NB4 (cell line): ENCODE data around the gene IQCH.

Source experiments
- DNase-seq: peaks from one replicate; pipeline ENCODE4 v3.0.0; 2010; ENCODE audit warnings: low read depth
- H3K4me3 ChIP-seq: one replicate; pipeline ENCODE4 v1.5.1; 2011; ENCODE audit warnings: mild to moderate bottlenecking, low read depth, low read length, moderate library complexity
- MYC ChIP-seq: IDR thresholded peaks from 2 replicates; pipeline ENCODE4 v1.6.1; 2011; ENCODE audit warnings: low read depth, low read length
- POLR2A ChIP-seq: IDR thresholded peaks from 2 replicates; pipeline ENCODE4 v1.6.1; 2011; ENCODE audit warnings: mild to moderate bottlenecking; ENCODE audit not compliant: insufficient read length; ENCODE audit errors: extremely low read depth
- TF ChIP-seq, protein P1 (sequence below): IDR thresholded peaks from one replicate; pipeline ENCODE4 v1.5.1; 2012; ENCODE audit warnings: low read depth, low read length
- TF ChIP-seq, protein P2 (sequence below): IDR thresholded peaks from 2 replicates; pipeline ENCODE4 v1.6.1; 2011; ENCODE audit warnings: low read depth, low read length

Gene IQCH

DNA sequence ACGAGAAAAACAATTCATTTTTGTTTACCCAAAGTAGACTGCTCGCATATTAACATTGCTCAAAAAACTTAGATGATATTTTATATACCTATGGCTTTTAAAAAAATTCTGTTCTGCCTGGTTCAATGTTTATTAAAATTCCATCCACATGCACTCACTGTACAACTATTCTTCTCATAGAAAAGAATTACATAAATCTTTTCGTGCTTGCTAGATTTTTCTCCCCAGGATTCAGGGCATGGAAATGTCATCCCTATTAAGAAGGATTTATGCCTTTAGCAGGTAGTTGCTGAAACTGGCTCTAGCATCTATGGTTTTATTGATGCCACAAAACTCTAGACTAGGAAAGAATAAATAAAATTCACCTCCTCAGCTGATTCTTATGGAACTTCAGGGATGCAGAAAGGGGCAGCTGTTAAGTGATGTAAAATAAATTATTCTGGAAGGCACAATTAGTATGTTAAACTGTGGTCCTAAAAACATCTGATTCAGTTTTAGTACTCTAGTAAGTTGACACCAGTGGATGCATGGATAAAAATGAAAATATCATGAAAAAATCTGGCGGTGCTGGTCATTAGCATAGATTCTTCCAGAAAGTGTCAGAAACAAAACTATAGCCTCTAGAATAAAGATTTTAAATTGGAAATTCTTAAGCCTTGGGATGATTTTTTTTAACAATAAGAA lies 41.8 kb upstream of the IQCH start:
- TF ChIP-seq POLR2A (no peak), MYC (no peak)
- TF ChIP-seq, protein P1, sequence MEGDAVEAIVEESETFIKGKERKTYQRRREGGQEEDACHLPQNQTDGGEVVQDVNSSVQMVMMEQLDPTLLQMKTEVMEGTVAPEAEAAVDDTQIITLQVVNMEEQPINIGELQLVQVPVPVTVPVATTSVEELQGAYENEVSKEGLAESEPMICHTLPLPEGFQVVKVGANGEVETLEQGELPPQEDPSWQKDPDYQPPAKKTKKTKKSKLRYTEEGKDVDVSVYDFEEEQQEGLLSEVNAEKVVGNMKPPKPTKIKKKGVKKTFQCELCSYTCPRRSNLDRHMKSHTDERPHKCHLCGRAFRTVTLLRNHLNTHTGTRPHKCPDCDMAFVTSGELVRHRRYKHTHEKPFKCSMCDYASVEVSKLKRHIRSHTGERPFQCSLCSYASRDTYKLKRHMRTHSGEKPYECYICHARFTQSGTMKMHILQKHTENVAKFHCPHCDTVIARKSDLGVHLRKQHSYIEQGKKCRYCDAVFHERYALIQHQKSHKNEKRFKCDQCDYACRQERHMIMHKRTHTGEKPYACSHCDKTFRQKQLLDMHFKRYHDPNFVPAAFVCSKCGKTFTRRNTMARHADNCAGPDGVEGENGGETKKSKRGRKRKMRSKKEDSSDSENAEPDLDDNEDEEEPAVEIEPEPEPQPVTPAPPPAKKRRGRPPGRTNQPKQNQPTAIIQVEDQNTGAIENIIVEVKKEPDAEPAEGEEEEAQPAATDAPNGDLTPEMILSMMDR = no peak
- TF ChIP-seq, protein P2, sequence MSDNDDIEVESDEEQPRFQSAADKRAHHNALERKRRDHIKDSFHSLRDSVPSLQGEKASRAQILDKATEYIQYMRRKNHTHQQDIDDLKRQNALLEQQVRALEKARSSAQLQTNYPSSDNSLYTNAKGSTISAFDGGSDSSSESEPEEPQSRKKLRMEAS = no peak
- H3K4me3 ChIP-seq = no peak overlapping the region
- no peak for DNase-seq

DNA sequence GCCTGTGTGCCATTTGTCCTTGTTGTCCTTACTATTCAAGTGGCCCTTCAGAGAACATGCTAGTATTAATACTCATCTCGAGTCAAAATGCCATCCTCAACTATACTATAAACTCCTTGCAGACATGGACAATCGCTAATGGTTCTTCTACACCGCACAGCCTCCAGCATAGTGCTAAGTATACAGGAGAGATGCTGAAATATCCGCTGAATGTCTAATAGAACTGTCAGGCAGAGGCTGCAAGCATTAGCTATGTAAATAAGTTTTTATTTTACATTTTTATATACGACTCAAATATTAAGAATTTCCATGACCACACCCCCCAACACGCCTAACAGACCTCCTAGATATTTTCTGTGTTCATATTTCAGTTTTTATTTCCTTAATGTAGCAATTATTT lies 39.5 kb upstream of the IQCH start:
- TF ChIP-seq, protein P1 = no peak
- TF ChIP-seq POLR2A (no peak), MYC (no peak)
- TF ChIP-seq, protein P2 = no peak
- DNase-seq = no peak

DNA sequence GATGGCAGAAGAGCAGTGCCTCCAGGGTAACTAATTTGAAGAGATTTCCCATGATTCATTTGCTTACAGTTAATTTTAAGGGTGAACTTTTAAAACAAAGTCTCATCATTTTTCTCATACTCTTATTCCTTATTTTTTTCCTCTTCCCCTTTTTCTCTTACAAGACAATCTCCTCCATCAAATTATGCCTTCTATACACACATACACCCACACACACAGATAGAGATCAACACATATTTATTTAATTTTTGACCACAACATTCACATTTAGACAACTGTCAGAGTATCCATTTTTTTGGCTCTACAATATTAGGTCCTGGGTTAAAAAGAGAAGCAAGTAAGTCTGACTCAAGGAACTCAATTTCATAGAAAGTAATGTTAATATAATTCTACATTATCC lies 37.7 kb upstream of the IQCH start:
- DNase-seq = no peak
- TF ChIP-seq MYC = no peak
- TF ChIP-seq, protein P1 = no peak
- TF ChIP-seq POLR2A = no peak
- TF ChIP-seq, protein P2 = no peak
- H3K4me3 ChIP-seq = no peak overlapping the region

More for the DNA sequence above, 39.5 kb upstream of the IQCH start:
- H3K4me3 ChIP-seq = no peak overlapping the region

DNA sequence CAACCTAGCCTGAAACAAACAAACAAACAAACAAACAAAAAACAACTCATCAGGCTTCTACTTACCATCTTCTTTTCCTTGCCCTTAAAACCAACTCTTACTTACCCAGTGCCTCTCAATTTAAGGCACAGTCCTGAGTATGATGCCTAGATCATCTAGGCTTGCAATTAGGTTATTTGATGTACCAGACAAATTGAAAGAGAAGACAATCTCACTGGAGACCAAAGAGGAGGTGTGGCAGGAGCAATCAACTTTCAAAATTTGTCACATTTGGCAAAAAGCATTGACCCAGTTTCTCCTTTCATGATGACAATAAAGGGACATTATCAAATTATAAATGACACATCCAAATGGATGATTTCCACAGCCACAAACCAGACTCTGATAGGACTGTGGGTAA lies 36.2 kb upstream of the IQCH start:
- H3K4me3 ChIP-seq = no peak overlapping the region
- no peak for DNase-seq
- no peak for TF ChIP-seq MYC
- TF ChIP-seq, protein P2 = no peak
- TF ChIP-seq, protein P1 = no peak
- TF ChIP-seq POLR2A = no peak

DNA sequence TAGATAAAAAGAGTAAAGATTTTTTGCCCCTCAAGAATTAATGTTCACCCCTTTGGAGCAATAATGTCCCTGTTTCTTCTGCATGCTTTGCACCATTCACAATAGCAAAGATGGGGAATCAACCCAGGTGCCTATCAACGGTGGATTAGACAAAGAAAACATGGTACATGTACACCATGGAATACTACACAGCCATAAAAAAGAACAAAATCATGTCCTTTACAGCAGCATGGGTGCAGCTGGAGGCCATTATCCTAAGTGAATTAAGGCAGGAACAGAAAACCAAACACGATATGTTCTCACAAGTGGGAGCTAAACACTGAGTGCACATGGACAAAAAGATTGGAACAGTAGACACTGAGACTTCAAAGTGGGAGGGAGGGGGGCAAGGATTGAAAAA lies 35.3 kb upstream of the IQCH start:
- no peak overlapping the region for H3K4me3 ChIP-seq
- TF ChIP-seq, protein P2 = no peak
- TF ChIP-seq POLR2A = no peak
- TF ChIP-seq MYC = no peak
- TF ChIP-seq, protein P1 = no peak
- no peak for DNase-seq
